HCT116 (cell line): ENCODE results near the gene ANOS1. TPM values are rescaled to one million over a fixed set of nuclear protein-coding genes. Genes with fewer than 3 reads are reported as not detected.

ENCODE experiments used
- ATAC-seq: fragments of 200-7000 bp; cut with Tn5 transposase; 2 replicates; pipeline ENCODE4 v1.9.1; 2020; ENCODE audit warnings: mild to moderate bottlenecking, moderate library complexity
- BruUV-seq: library from RNA; stranded (reverse); fragments of 400-500 nt; replicated peaks from 2 replicates; lab custom pipeline; 2021; lab: Mats Ljungman, UMichigan
- CTCF ChIA-PET: fragments of 300-600 bp; sonication (Branson Sonifier 250); formaldehyde crosslinking; loops from one replicate; lab custom pipeline; 2021; ENCODE audit warnings: antibody characterized with exemption; lab: Charles Lee
- POLR2A ChIA-PET: fragments of 300-600, 350-600 bp; sonication (Branson Sonifier 250); formaldehyde crosslinking; loops from one replicate; lab custom pipeline; 2021; ENCODE audit warnings: antibody characterized with exemption; lab: Charles Lee
- RAD21 ChIA-PET, 2 experiments: fragments of 300-600 bp; sonication (Branson Sonifier 250); formaldehyde crosslinking; loops; one replicate each; lab custom pipeline; 2023; ENCODE audit warnings: low total read pairs in 2 of 2; ENCODE audit not compliant: uncharacterized antibody in 2 of 2, unreplicated experiment in 2 of 2, low non-redundant PET in 1 of 2; lab: Charles Lee
- DNase-seq: peaks from one replicate; pipeline ENCODE4 v3.0.0-alpha.2; 2010; ENCODE audit warnings: low read depth, low spot score
- H2AFZ ChIP-seq: fragments of 200-600 bp; shearing (Covaris generic), sonication (generic); 2 replicates; pipeline ENCODE4 v1.6.1; 2017; ENCODE audit warnings: low read depth, mixed run types, mixed read lengths, antibody characterized with exemption, low read length; ENCODE audit not compliant: poor library complexity, severe bottlenecking
- H3K27ac ChIP-seq: 2 replicates; pipeline ENCODE4 v1.5.1; 2012; ENCODE audit warnings: low read depth, low read length
- H3K27me3 ChIP-seq: fragments of 200-600 bp; sonication (generic); 2 replicates; pipeline ENCODE4 v1.6.1; 2016; ENCODE audit warnings: mixed run types, low read length, mixed read lengths; ENCODE audit not compliant: insufficient read depth
- H3K36me3 ChIP-seq, 2 experiments: fragments of 200-500 bp in 1 of 2; fragments of 200-600 bp in 1 of 2; sonication (Bioruptor generic) in 1 of 2; sonication (generic) in 1 of 2; 2 replicates each; pipeline versions ENCODE4 v1.5.1 to v1.6.1; 2014 to 2016; ENCODE audit warnings: low read length in 2 of 2, inconsistent platforms in 1 of 2, mixed read lengths in 1 of 2, mixed run types in 1 of 2; ENCODE audit not compliant: insufficient read depth in 2 of 2, control insufficient read depth in 1 of 2
- H3K4me1 ChIP-seq, 2 experiments: fragments of 200-600 bp in 1 of 2; sonication (generic) in 1 of 2; 2 replicates each; pipeline versions ENCODE4 v1.5.1 to v1.6.1; 2012 to 2017; ENCODE audit warnings: low read length in 2 of 2, inconsistent platforms in 1 of 2, mild to moderate bottlenecking in 1 of 2, mixed read lengths in 1 of 2, mixed run types in 1 of 2, moderate library complexity in 1 of 2; ENCODE audit not compliant: insufficient read depth in 2 of 2, control insufficient read depth in 1 of 2
- H3K4me2 ChIP-seq: fragments of 200-600 bp; sonication (generic); 2 replicates; pipeline ENCODE4 v1.6.1; 2017; ENCODE audit warnings: mixed run types, low read length, mixed read lengths
- H3K4me3 ChIP-seq, 2 experiments: fragments of 200-600 bp in 1 of 2; sonication (generic) in 1 of 2; replicated peaks in 1 of 2; 2 replicates each; pipeline ENCODE4 v1.5.1; 2011 to 2016; ENCODE audit warnings: low read length in 2 of 2, control low read depth in 1 of 2, low read depth in 1 of 2, mild to moderate bottlenecking in 1 of 2, mixed read lengths in 1 of 2, mixed run types in 1 of 2
- H3K79me2 ChIP-seq: fragments of 200-600 bp; sonication (generic); 2 replicates; pipeline ENCODE4 v1.6.1; 2017; ENCODE audit warnings: mild to moderate bottlenecking, mixed run types, low read length, moderate library complexity, mixed read lengths; ENCODE audit not compliant: insufficient read depth
- H3K9ac ChIP-seq: fragments of 200-600 bp; sonication (generic); 2 replicates; pipeline ENCODE4 v1.6.1; 2016; ENCODE audit warnings: low read length, mixed read lengths
- H3K9me2 ChIP-seq: fragments of 200-600 bp; sonication (generic), shearing (Covaris generic); 2 replicates; pipeline ENCODE4 v1.6.1; 2017; ENCODE audit warnings: mixed run types, mild to moderate bottlenecking, moderate library complexity; ENCODE audit not compliant: insufficient read depth
- H3K9me3 ChIP-seq, 2 experiments: fragments of 200-500 bp in 1 of 2; fragments of 200-600 bp in 1 of 2; sonication (Bioruptor generic) in 1 of 2; sonication (generic) in 1 of 2; 2 replicates each; pipeline ENCODE4 v1.6.1; 2014 to 2017; ENCODE audit warnings: low read length in 2 of 2, mixed read lengths in 2 of 2, inconsistent platforms in 1 of 2, low read depth in 1 of 2, mild to moderate bottlenecking in 1 of 2, mixed run types in 1 of 2, moderate library complexity in 1 of 2; ENCODE audit not compliant: control insufficient read depth in 1 of 2, insufficient read depth in 1 of 2
- H4K20me1 ChIP-seq: fragments of 200-600 bp; sonication (generic), shearing (Covaris generic); 2 replicates; pipeline ENCODE4 v1.6.1; 2017; ENCODE audit warnings: mixed run types, mild to moderate bottlenecking, moderate library complexity; ENCODE audit not compliant: insufficient read depth
- CBX3 ChIP-seq: IDR thresholded peaks from 2 replicates; pipeline ENCODE4 v1.6.1; 2012; ENCODE audit warnings: low read depth
- CEBPB ChIP-seq: IDR thresholded peaks from 2 replicates; pipeline ENCODE4 v1.6.1; 2012; ENCODE audit warnings: low read depth
- ELF1 ChIP-seq: IDR thresholded peaks from 2 replicates; pipeline ENCODE4 v1.6.1; 2012; ENCODE audit warnings: low read depth, borderline replicate concordance
- JUND ChIP-seq: IDR thresholded peaks from 2 replicates; pipeline ENCODE4 v1.6.1; 2012
- POLR2A ChIP-seq: IDR thresholded peaks from 2 replicates; pipeline ENCODE4 v1.7.0; 2011; ENCODE audit warnings: borderline replicate concordance; ENCODE audit not compliant: insufficient read depth, insufficient read length; ENCODE audit errors: extremely low read depth
- RAD21 ChIP-seq: IDR thresholded peaks from 2 replicates; pipeline ENCODE4 v1.6.1; 2012; ENCODE audit warnings: low read depth, mild to moderate bottlenecking
- SRF ChIP-seq: IDR thresholded peaks from 2 replicates; pipeline ENCODE4 v1.6.1; 2012; ENCODE audit warnings: low read depth
- ZBTB33 ChIP-seq: IDR thresholded peaks from 2 replicates; pipeline ENCODE4 v1.6.1; 2011; ENCODE audit warnings: mild to moderate bottlenecking, low read length, moderate library complexity; ENCODE audit not compliant: insufficient replicate concordance; ENCODE audit errors: extremely low read depth
- intact Hi-C: fragments of 100-400 bp; cut with micrococcal nuclease; formaldehyde crosslinking; loops from 2 replicates; pipeline ENCODE4 v1.10.0; 2022
- total RNA-seq: library from RNA; stranded (reverse); gene quantifications from one replicate; pipeline ENCODE4 v1.2.1, GENCODE V29; 2021; ENCODE audit not compliant: unreplicated experiment
- TF ChIP-seq, protein P1 (sequence below): IDR thresholded peaks from 2 replicates; pipeline ENCODE4 v1.6.1; 2012; ENCODE audit warnings: low read depth
- TF ChIP-seq, protein P2 (sequence below): IDR thresholded peaks from 2 replicates; pipeline ENCODE4 v1.6.1; 2012

Gene ANOS1
- total RNA-seq, 1 experiment from 2014 or later, result 0.12 TPM

- no peak overlapping the region for H3K4me2 ChIP-seq
- no peaks in the 10 kb centered on the region for H4K20me1 ChIP-seq
- no peak overlapping the region for H3K4me3 ChIP-seq
- ChIA-PET RAD21 (no interaction called here), POLR2A (no interaction called here), CTCF (no interaction called here)
- no peaks in the 10 kb centered on the region for H3K27me3 ChIP-seq
- TF ChIP-seq POLR2A, result no peak
- TF ChIP-seq, protein P1, sequence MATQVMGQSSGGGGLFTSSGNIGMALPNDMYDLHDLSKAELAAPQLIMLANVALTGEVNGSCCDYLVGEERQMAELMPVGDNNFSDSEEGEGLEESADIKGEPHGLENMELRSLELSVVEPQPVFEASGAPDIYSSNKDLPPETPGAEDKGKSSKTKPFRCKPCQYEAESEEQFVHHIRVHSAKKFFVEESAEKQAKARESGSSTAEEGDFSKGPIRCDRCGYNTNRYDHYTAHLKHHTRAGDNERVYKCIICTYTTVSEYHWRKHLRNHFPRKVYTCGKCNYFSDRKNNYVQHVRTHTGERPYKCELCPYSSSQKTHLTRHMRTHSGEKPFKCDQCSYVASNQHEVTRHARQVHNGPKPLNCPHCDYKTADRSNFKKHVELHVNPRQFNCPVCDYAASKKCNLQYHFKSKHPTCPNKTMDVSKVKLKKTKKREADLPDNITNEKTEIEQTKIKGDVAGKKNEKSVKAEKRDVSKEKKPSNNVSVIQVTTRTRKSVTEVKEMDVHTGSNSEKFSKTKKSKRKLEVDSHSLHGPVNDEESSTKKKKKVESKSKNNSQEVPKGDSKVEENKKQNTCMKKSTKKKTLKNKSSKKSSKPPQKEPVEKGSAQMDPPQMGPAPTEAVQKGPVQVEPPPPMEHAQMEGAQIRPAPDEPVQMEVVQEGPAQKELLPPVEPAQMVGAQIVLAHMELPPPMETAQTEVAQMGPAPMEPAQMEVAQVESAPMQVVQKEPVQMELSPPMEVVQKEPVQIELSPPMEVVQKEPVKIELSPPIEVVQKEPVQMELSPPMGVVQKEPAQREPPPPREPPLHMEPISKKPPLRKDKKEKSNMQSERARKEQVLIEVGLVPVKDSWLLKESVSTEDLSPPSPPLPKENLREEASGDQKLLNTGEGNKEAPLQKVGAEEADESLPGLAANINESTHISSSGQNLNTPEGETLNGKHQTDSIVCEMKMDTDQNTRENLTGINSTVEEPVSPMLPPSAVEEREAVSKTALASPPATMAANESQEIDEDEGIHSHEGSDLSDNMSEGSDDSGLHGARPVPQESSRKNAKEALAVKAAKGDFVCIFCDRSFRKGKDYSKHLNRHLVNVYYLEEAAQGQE, result no peak
- no peak for TF ChIP-seq CBX3
- no peak for TF ChIP-seq ZBTB33
- no peak for TF ChIP-seq RAD21
- TF ChIP-seq ELF1, result no peak
- no peak for TF ChIP-seq JUND
- TF ChIP-seq SRF, result no peak
- TF ChIP-seq CEBPB, result no peak
- TF ChIP-seq, protein P2, sequence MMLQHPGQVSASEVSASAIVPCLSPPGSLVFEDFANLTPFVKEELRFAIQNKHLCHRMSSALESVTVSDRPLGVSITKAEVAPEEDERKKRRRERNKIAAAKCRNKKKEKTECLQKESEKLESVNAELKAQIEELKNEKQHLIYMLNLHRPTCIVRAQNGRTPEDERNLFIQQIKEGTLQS, result no peak
- H2AFZ ChIP-seq, result no peak overlapping the region
- no peaks in the 10 kb centered on the region for H3K9me2 ChIP-seq
- H3K9ac ChIP-seq, result no peak overlapping the region
- H3K27ac ChIP-seq, result no peak overlapping the region
- ATAC-seq (no peak), DNase-seq (no peak)
- intact Hi-C loops, result no loop called here
- no peaks in the 10 kb centered on the region for H3K4me1 ChIP-seq
- H3K9me3 ChIP-seq, result no peaks in the 10 kb centered on the region
- no TSS peak for BruUV-seq
- no peaks in the 10 kb centered on the region for H3K79me2 ChIP-seq
- H3K36me3 ChIP-seq, result no peaks in the 10 kb centered on the region
Observed at GRCh38 chrX:8679550-8679949, 52.4 kb downstream of the ANOS1 start.
